Left kidney (tissue), 2 donors: Measurements from ENCODE around the gene FGF12. TPM values are rescaled to one million over a fixed set of nuclear protein-coding genes. Genes with fewer than 3 reads are reported as not detected.

ENCODE experiments used
- DNase-seq: peaks from one replicate; pipeline ENCODE4 v3.0.0-alpha.2; 2013
- polyA plus RNA-seq: library from polyadenylated mRNA; unstranded; fragments of 120-200 nt; gene quantifications from one replicate; pipeline ENCODE4 v1.2.1, GENCODE V29; 2013; ENCODE audit not compliant: insufficient read length

The FGF12 gene
- polyA plus RNA-seq, 1 donor: 7.0 TPM

- DNase-seq: no peak
Measured at GRCh38 chr3:192685801-192686200, 41.5 kb downstream of the FGF12 start.

- no peak for DNase-seq
Measured at GRCh38 chr3:192684151-192684550, 43.2 kb downstream of the FGF12 start.

GRCh38 chr3:192675958-192676649, 51.2 kb downstream of the FGF12 start:
- DNase-seq: no peak

- DNase-seq: no peak
Measured at GRCh38 chr3:192655628-192656027, 71.7 kb downstream of the FGF12 start.

- DNase-seq: no peak
Measured at GRCh38 chr3:192655040-192655439, 72.3 kb downstream of the FGF12 start.

GRCh38 chr3:192653862-192654261, 73.5 kb downstream of the FGF12 start:
- DNase-seq: no peak

- no peak for DNase-seq
Measured at GRCh38 chr3:192652727-192653126, 74.6 kb downstream of the FGF12 start.

- no peak for DNase-seq
Measured at GRCh38 chr3:192651836-192652512, 75.4 kb downstream of the FGF12 start.

GRCh38 chr3:192645437-192645836, 81.9 kb downstream of the FGF12 start:
- DNase-seq: no peak

- no peak for DNase-seq
Measured at GRCh38 chr3:192642651-192643050, 84.7 kb downstream of the FGF12 start.

- DNase-seq: no peak
Measured at GRCh38 chr3:192641919-192642318, 85.4 kb downstream of the FGF12 start.

GRCh38 chr3:192639987-192640386, 87.4 kb downstream of the FGF12 start:
- DNase-seq: no peak

- DNase-seq: no peak
Measured at GRCh38 chr3:192637803-192638202, 89.5 kb downstream of the FGF12 start.

GRCh38 chr3:192636517-192637444, 90.6 kb downstream of the FGF12 start:
- no peak for DNase-seq

- DNase-seq: no peak
Measured at GRCh38 chr3:192629429-192629828, 97.9 kb downstream of the FGF12 start.

- DNase-seq: no peak
Measured at GRCh38 chr3:192621909-192622308, 105.4 kb downstream of the FGF12 start.

GRCh38 chr3:192620275-192620674, 107.1 kb downstream of the FGF12 start:
- DNase-seq: no peak

GRCh38 chr3:192611411-192611810, 115.9 kb downstream of the FGF12 start:
- DNase-seq: no peak

- no peak for DNase-seq
Measured at GRCh38 chr3:192608726-192609600, 118.4 kb downstream of the FGF12 start.

- no peak for DNase-seq
Measured at GRCh38 chr3:192607798-192608197, 119.5 kb downstream of the FGF12 start.

GRCh38 chr3:192597913-192598312, 129.4 kb downstream of the FGF12 start:
- DNase-seq: no peak

- no peak for DNase-seq
Measured at GRCh38 chr3:192597506-192597905, 129.8 kb downstream of the FGF12 start.
